DND-41 (cell line): ENCODE measurements around the gene TCF4.

ENCODE experiments used
- ATAC-seq: fragments of 200-7000 bp; cut with Tn5 transposase; 3 replicates; pipeline ENCODE4 v1.9.1; 2021; ENCODE audit warnings: low read depth; ENCODE audit not compliant: insufficient read depth
- DNase-seq: peaks from one replicate; pipeline ENCODE4 v3.0.0-alpha.2; 2020
- H2AFZ ChIP-seq: 2 replicates; pipeline ENCODE4 v1.6.0; 2012; ENCODE audit warnings: low read depth, low read length
- H3K27ac ChIP-seq: 2 replicates; pipeline ENCODE4 v1.5.1; 2012; ENCODE audit warnings: low read length, inconsistent platforms
- H3K27me3 ChIP-seq: fragments of 200-600 bp; sonication (generic); 2 replicates; pipeline ENCODE4 v1.6.0; 2012; ENCODE audit warnings: low read length, mild to moderate bottlenecking, inconsistent platforms; ENCODE audit not compliant: insufficient read depth, poor library complexity
- H3K36me3 ChIP-seq: 2 replicates; pipeline ENCODE4 v1.5.1; 2012; ENCODE audit warnings: low read length, inconsistent platforms; ENCODE audit not compliant: insufficient read depth
- H3K4me1 ChIP-seq: 2 replicates; pipeline ENCODE4 v1.5.1; 2012; ENCODE audit warnings: mild to moderate bottlenecking, low read length; ENCODE audit not compliant: insufficient read depth
- H3K4me2 ChIP-seq: 2 replicates; pipeline ENCODE4 v1.6.0; 2012; ENCODE audit warnings: mild to moderate bottlenecking, moderate library complexity, low read length, inconsistent platforms; ENCODE audit not compliant: insufficient read depth
- H3K4me3 ChIP-seq, 2 experiments: fragments of 200-600 bp in 1 of 2; shearing (Covaris generic) in 1 of 2; 2 replicates each; pipeline ENCODE4 v1.5.1; 2012 to 2016; ENCODE audit warnings: inconsistent platforms in 2 of 2, low read length in 2 of 2, mild to moderate bottlenecking in 2 of 2, low read depth in 1 of 2, moderate library complexity in 1 of 2
- H3K79me2 ChIP-seq: 2 replicates; pipeline ENCODE4 v1.6.0; 2012; ENCODE audit warnings: low read length, inconsistent platforms; ENCODE audit not compliant: insufficient read depth
- H3K9ac ChIP-seq: 2 replicates; pipeline ENCODE4 v1.6.0; 2012; ENCODE audit warnings: low read depth, mild to moderate bottlenecking, inconsistent platforms, low read length, moderate library complexity
- H3K9me3 ChIP-seq: 2 replicates; pipeline ENCODE4 v1.5.1; 2012; ENCODE audit warnings: low read length, moderate library complexity, mild to moderate bottlenecking, inconsistent platforms; ENCODE audit not compliant: insufficient read depth, severe bottlenecking
- H4K20me1 ChIP-seq: 2 replicates; pipeline ENCODE4 v1.6.0; 2012; ENCODE audit warnings: low read length; ENCODE audit not compliant: insufficient read depth
- EZH2 ChIP-seq: IDR thresholded peaks from 3 replicates; pipeline ENCODE4 v1.6.1; 2012; ENCODE audit warnings: borderline replicate concordance, low read depth, mild to moderate bottlenecking, moderate library complexity, low read length, inconsistent platforms; ENCODE audit not compliant: severe bottlenecking
- TF ChIP-seq, protein P1 (sequence below): IDR thresholded peaks from 2 replicates; pipeline ENCODE4 v1.5.1; 2012; ENCODE audit warnings: borderline replicate concordance, low read length, moderate library complexity, mild to moderate bottlenecking; ENCODE audit not compliant: poor library complexity, severe bottlenecking; ENCODE audit errors: extremely low read depth

The TCF4 gene

DNA sequence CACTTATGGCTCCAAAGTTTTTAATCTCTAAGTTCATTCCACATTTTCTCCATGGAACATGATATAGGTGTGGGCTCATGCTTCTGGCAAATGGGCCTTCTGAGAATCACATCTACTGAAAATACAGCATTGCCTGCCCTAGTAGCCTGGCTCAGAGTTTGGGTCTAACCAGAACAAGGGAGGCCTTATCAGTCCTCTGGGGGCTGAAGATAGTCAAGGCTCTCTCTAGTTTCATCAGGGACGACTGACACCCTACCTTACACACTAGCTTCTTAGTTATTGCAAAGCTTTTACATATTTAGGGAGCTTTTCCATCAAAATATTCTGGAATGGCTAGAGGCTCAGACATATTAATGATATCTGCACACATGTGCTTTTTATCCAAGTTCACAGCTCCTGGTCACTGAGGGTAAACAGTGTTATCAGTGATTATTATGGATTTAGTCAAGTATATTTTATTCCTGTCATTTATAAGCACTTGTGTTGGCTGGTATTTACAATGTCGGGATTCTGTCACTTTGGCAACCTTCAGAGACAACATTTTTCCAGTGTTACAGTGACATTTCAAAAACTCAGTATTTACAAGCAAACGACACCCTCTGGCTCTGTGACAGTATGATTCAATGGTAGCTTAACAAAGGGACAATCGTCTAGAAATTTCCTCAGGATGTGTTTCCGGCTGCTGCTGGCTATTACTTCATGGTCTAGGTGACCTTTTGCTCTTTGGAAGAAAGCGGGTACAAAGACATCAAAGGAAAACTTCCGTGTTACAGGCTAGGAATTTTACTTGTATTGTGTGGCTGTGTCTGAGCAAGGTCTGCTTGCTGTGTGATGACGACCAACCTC lies 200.6 kb downstream of the TCF4 start:
- H3K27me3 ChIP-seq: no peaks in the 10 kb centered on the region
- no peak overlapping the region for H3K9ac ChIP-seq
- no peak overlapping the region for H3K4me3 ChIP-seq
- H3K79me2 ChIP-seq: no peaks in the 10 kb centered on the region
- no peak overlapping the region for H3K4me2 ChIP-seq
- TF ChIP-seq, protein P1, sequence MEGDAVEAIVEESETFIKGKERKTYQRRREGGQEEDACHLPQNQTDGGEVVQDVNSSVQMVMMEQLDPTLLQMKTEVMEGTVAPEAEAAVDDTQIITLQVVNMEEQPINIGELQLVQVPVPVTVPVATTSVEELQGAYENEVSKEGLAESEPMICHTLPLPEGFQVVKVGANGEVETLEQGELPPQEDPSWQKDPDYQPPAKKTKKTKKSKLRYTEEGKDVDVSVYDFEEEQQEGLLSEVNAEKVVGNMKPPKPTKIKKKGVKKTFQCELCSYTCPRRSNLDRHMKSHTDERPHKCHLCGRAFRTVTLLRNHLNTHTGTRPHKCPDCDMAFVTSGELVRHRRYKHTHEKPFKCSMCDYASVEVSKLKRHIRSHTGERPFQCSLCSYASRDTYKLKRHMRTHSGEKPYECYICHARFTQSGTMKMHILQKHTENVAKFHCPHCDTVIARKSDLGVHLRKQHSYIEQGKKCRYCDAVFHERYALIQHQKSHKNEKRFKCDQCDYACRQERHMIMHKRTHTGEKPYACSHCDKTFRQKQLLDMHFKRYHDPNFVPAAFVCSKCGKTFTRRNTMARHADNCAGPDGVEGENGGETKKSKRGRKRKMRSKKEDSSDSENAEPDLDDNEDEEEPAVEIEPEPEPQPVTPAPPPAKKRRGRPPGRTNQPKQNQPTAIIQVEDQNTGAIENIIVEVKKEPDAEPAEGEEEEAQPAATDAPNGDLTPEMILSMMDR: no peak
- no peak for TF ChIP-seq EZH2
- no peak overlapping the region for H2AFZ ChIP-seq
- DNase-seq (no peak), ATAC-seq (no peak)
- no peak overlapping the region for H3K27ac ChIP-seq
- H3K9me3 ChIP-seq: peaks cover 3% of the 10 kb centered on the region
- H3K4me1 ChIP-seq: no peaks in the 10 kb centered on the region
- no peaks in the 10 kb centered on the region for H3K36me3 ChIP-seq
- H4K20me1 ChIP-seq: 0 out of 2 replicates have a peak, but pooled peaks cover 5% of the 10 kb centered on the region

DNA sequence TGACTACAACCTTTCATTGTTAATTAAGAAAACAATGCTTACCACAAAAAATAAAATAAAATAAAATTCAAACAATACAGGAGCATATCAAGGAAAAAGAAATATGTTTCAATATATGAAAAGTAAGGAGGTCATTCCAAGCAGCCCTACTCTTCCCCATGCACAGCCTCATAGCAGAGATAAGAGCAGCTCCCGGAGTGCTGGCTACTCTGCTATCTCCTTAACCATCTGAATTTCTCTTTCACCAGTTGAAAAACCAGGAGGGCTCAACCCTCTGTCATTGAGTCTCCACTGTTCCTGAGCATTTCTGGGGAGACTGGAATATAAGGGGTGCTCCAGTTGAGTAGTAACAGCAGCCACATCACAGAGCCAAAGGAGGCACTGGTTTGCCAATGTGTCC lies 201.4 kb downstream of the TCF4 start:
- H3K79me2 ChIP-seq: no peaks in the 10 kb centered on the region
- TF ChIP-seq, protein P1: no peak
- TF ChIP-seq EZH2: no peak
- H3K9ac ChIP-seq: no peak overlapping the region
- no peak overlapping the region for H2AFZ ChIP-seq
- no peak overlapping the region for H3K4me3 ChIP-seq
- DNase-seq (no peak), ATAC-seq (no peak)
- H4K20me1 ChIP-seq: 0 out of 2 replicates have a peak, but pooled peaks cover 5% of the 10 kb centered on the region
- H3K27ac ChIP-seq: no peak overlapping the region
- no peaks in the 10 kb centered on the region for H3K4me1 ChIP-seq
- no peaks in the 10 kb centered on the region for H3K36me3 ChIP-seq
- no peak overlapping the region for H3K4me2 ChIP-seq
- peaks cover 3% of the 10 kb centered on the region for H3K9me3 ChIP-seq
- H3K27me3 ChIP-seq: no peaks in the 10 kb centered on the region

- no peak for DNase-seq
- H3K4me2 ChIP-seq: no peak overlapping the region
- no peak overlapping the region for H3K4me3 ChIP-seq
- no peaks in the 10 kb centered on the region for H3K36me3 ChIP-seq
- no peaks in the 10 kb centered on the region for H3K27me3 ChIP-seq
- H3K9me3 ChIP-seq: peaks cover 3% of the 10 kb centered on the region
- no peaks in the 10 kb centered on the region for H3K79me2 ChIP-seq
- H3K9ac ChIP-seq: no peak overlapping the region
- 0 out of 2 replicates have a peak, but pooled peaks cover 5% of the 10 kb centered on the region for H4K20me1 ChIP-seq
- H2AFZ ChIP-seq: no peak overlapping the region
- no peak for TF ChIP-seq EZH2
- TF ChIP-seq, protein P1: no peak
- no peaks in the 10 kb centered on the region for H3K4me1 ChIP-seq
- no peak overlapping the region for H3K27ac ChIP-seq
- no peak for ATAC-seq
Observed at GRCh38 chr18:55385770-55386169, 202.2 kb downstream of the TCF4 start.
